HepG2 (cell line): ENCODE results near the gene DNAJC21. TPM values are rescaled to one million over a fixed set of nuclear protein-coding genes. Genes with fewer than 3 reads are reported as not detected.

Experiments
- ARHGAP35 ChIP-seq: sonication (generic); formaldehyde crosslinking; IDR thresholded peaks from 2 replicates; pipeline ENCODE4 v1.9.0; 2022; ENCODE audit warnings: mild to moderate bottlenecking, inconsistent platforms, moderate library complexity, missing genetic modification reagents, borderline replicate concordance
- FOXA1 ChIP-seq, 2 experiments: fragments of 450-650 bp in 1 of 2; sonication (generic) in 1 of 2; formaldehyde crosslinking in 1 of 2; IDR thresholded peaks; 2 replicates each; pipeline versions ENCODE4 v1.4.0 to v1.6.1; 2016 to 2020; ENCODE audit warnings: missing genetic modification reagents in 1 of 2
- HDAC2 ChIP-seq: sonication (generic); formaldehyde crosslinking; IDR thresholded peaks from 2 replicates; pipeline ENCODE4 v1.4.0; 2020; ENCODE audit warnings: missing genetic modification reagents
- HMGXB3 ChIP-seq: sonication (generic); formaldehyde crosslinking; IDR thresholded peaks from 2 replicates; pipeline ENCODE4 v1.4.0; 2020; ENCODE audit warnings: missing genetic modification reagents, borderline replicate concordance
- JUN ChIP-seq: sonication (generic); formaldehyde crosslinking; IDR thresholded peaks from 2 replicates; pipeline ENCODE4 v1.4.0; 2020; ENCODE audit warnings: mild to moderate bottlenecking, missing genetic modification reagents
- MTF2 ChIP-seq: sonication (generic); formaldehyde crosslinking; IDR thresholded peaks from 2 replicates; pipeline ENCODE4 v1.5.0; 2020; ENCODE audit warnings: missing genetic modification reagents, borderline replicate concordance
- MXD1 ChIP-seq: sonication (generic); formaldehyde crosslinking; IDR thresholded peaks from 2 replicates; pipeline ENCODE4 v1.4.0; 2020; ENCODE audit warnings: mild to moderate bottlenecking, missing genetic modification reagents
- MXD3 ChIP-seq: IDR thresholded peaks from 2 replicates; pipeline ENCODE4 v1.6.1; 2016; ENCODE audit warnings: mild to moderate bottlenecking, missing biosample characterization, missing genetic modification reagents
- PAWR ChIP-seq: sonication (generic); formaldehyde crosslinking; IDR thresholded peaks from 2 replicates; pipeline ENCODE4 v1.4.0; 2020; ENCODE audit warnings: missing genetic modification reagents, mild to moderate bottlenecking, borderline replicate concordance
- PPARG ChIP-seq: conservative IDR thresholded peaks from 2 replicates; pipeline ENCODE4 v1.6.1; 2016; ENCODE audit warnings: missing biosample characterization, missing genetic modification reagents
- RXRB ChIP-seq: IDR thresholded peaks from 2 replicates; pipeline ENCODE4 v1.6.1; 2016; ENCODE audit warnings: borderline replicate concordance, missing genetic modification reagents, missing compliant biosample characterization
- SMYD3 ChIP-seq: sonication (generic); formaldehyde crosslinking; IDR thresholded peaks from 2 replicates; pipeline ENCODE4 v1.8.1; 2023; ENCODE audit warnings: mild to moderate bottlenecking, missing genetic modification reagents
- TAF15 ChIP-seq: fragments of 200-400 bp; formaldehyde crosslinking; IDR thresholded peaks from one replicate; pipeline ENCODE4 v1.6.1; 2018; ENCODE audit warnings: mild to moderate bottlenecking, low read depth, low read length; ENCODE audit not compliant: poor library complexity, severe bottlenecking
- ZFAT ChIP-seq: sonication (generic); formaldehyde crosslinking; conservative IDR thresholded peaks from 2 replicates; pipeline ENCODE4 v1.8.1; 2023; ENCODE audit warnings: missing genetic modification reagents, inconsistent platforms
- ZKSCAN8 ChIP-seq: IDR thresholded peaks from 2 replicates; pipeline ENCODE4 v1.6.1; 2016; ENCODE audit warnings: borderline replicate concordance, missing genetic modification reagents, missing compliant biosample characterization
- ZNF20 ChIP-seq: sonication (generic); formaldehyde crosslinking; IDR thresholded peaks from 2 replicates; pipeline ENCODE4 v1.4.0; 2020; ENCODE audit warnings: mild to moderate bottlenecking, moderate library complexity, missing genetic modification reagents
- ZNF274 ChIP-seq: sonication (generic); formaldehyde crosslinking; IDR thresholded peaks from 2 replicates; pipeline ENCODE4 v1.5.1; 2020; ENCODE audit warnings: mild to moderate bottlenecking, missing genetic modification reagents
- ZNF383 ChIP-seq: sonication (generic); formaldehyde crosslinking; IDR thresholded peaks from 2 replicates; pipeline ENCODE4 v1.4.0; 2020; ENCODE audit warnings: missing genetic modification reagents, mild to moderate bottlenecking, borderline replicate concordance
- ZNF644 ChIP-seq: IDR thresholded peaks from 2 replicates; pipeline ENCODE4 v1.6.1; 2016; ENCODE audit warnings: low read depth
- polyA plus RNA-seq, 8 experiments: library from polyadenylated mRNA; depleted of rRNA in 3 of 8; stranded (reverse) in 7 of 8; unstranded in 1 of 8; fragments of >200 nt; fragmentation: Illumina TruSeq in 4 of 8; extraction: Trizol in 4 of 8; gene quantifications; 2 replicates each; pipeline versions ENCODE4 v1.2.1 to v1.2.3, GENCODE V29; 2011 to 2016; ENCODE audit warnings: low read depth in 4 of 8, missing spikeins in 1 of 8, mixed read lengths in 1 of 8; ENCODE audit not compliant: insufficient read depth in 1 of 8
- total RNA-seq, 5 experiments: library from RNA; depleted of rRNA; stranded (reverse); fragments of >200 nt; fragmentation: Illumina TruSeq; extraction: Trizol; gene quantifications; 2 replicates each; pipeline ENCODE4 v1.2.3, GENCODE V29; 2016; ENCODE audit warnings: low read depth in 1 of 5
- TF ChIP-seq, protein P1 (sequence below): sonication (generic); IDR thresholded peaks from 2 replicates; pipeline ENCODE4 v1.6.1; 2016; ENCODE audit warnings: low read depth, borderline replicate concordance
- TF ChIP-seq, protein P2 (sequence below): sonication (generic); formaldehyde crosslinking; IDR thresholded peaks from 2 replicates; pipeline ENCODE4 v1.8.0; 2022; ENCODE audit warnings: mild to moderate bottlenecking, missing genetic modification reagents, borderline replicate concordance

DNAJC21 gene
- total and polyA plus RNA-seq, 2 of the 13 experiments (the other 11 are each of a cell fraction or from before 2014, with no cell fraction given), result 10.9 to 41.6 TPM

DNA sequence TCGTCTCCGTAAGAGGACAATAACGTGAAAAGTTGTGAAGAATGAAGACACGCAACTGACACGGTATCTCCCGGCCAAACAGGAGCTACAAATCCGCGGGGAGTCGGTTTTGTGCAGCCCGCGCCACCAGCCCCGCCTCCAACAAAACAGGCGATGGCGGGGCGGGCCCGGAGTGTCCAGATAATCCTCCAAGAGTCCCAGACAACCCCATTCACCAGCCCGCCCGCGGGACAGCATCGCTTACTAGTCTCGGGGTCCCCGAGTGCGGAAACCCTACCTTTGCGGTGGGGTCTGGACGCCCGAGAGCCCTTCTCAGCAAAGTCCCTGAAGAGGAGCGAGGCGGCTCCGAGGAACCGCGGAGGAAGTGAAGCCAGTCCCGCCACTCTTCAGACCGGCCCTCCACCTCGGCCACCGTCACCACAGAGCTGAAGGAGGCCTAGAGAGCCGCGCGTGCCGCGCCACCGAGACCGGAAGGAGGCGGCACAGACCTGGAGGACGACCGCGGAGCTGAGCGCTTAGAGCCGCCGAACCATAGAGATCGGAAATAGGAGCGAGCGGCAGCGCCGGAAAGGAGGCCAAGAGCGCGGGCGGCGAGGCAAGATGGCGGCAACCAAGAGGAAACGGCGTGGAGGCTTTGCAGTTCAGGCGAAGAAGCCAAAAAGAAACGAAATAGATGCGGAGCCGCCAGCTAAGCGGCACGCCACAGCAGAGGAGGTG is 14.1 kb upstream of the DNAJC21 start, which contains the start of the genes BRIX1 and RAD1 (continued):
- TF ChIP-seq HDAC2 (peak; percentile 86), ZNF644 (CRISPR knock-in tag) (no peak), PAWR (CRISPR knock-in tag) (peak; percentile 84; the same call in 1 of the 2 replicates), ZFAT (CRISPR knock-in tag) (0 out of 2 replicates have a peak, but pooled peaks have one; percentile 31), TAF15 (peak; percentile 61), PPARG (peak; percentile 27; the same call in 1 of the 2 replicates), MTF2 (peak; percentile 81; the same call in 1 of the 2 replicates), ARHGAP35 (CRISPR knock-in tag) (no peak), ZNF20 (CRISPR knock-in tag) (0 out of 2 replicates have a peak, but pooled peaks have one; percentile 47), FOXA1 (IDR thresholded peaks at IDR 0.05) (no peak), FOXA1 (CRISPR knock-in tag; IDR thresholded peaks at IDR 0.05) (0 out of 2 replicates have a peak, but pooled peaks have one; percentile 8), RXRB (0 out of 2 replicates have a peak, but pooled peaks have one; percentile 15), SMYD3 (CRISPR knock-in tag) (no peak), ZKSCAN8 (CRISPR knock-in tag) (0 out of 2 replicates have a peak, but pooled peaks have one; percentile 26), ZNF274 (CRISPR knock-in tag) (0 out of 2 replicates have a peak, but pooled peaks have one; percentile 33), ZNF383 (CRISPR knock-in tag) (peak; percentile 81; the same call in 1 of the 2 replicates), MXD1 (CRISPR knock-in tag) (peak; percentile 85; the same call in 1 of the 2 replicates), JUN (0 out of 2 replicates have a peak, but pooled peaks have one; percentile 32), HMGXB3 (peak; percentile 64; the same call in 1 of the 2 replicates), MXD3 (CRISPR knock-in tag) (peak; percentile 86; the same call in 1 of the 2 replicates)
- TF ChIP-seq, protein P1, sequence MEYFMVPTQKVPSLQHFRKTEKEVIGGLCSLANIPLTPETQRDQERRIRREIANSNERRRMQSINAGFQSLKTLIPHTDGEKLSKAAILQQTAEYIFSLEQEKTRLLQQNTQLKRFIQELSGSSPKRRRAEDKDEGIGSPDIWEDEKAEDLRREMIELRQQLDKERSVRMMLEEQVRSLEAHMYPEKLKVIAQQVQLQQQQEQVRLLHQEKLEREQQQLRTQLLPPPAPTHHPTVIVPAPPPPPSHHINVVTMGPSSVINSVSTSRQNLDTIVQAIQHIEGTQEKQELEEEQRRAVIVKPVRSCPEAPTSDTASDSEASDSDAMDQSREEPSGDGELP, result peak; percentile 36; the same call in 1 of the 2 replicates
- TF ChIP-seq, protein P2, sequence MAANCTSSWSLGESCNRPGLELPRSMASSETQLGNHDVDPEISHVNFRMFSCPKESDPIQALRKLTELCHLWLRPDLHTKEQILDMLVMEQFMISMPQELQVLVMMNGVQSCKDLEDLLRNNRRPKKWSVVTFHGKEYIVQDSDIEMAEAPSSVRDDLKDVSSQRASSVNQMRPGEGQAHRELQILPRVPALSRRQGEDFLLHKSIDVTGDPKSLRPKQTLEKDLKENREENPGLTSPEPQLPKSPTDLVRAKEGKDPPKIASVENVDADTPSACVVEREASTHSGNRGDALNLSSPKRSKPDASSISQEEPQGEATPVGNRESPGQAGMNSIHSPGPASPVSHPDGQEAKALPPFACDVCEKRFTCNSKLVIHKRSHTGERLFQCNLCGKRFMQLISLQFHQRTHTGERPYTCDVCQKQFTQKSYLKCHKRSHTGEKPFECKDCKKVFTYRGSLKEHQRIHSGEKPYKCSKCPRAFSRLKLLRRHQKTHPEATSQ (CRISPR knock-in tag), result peak; percentile 70; the same call in 1 of the 2 replicates
